Duodenal mucosa (tissue), 2 donors: ENCODE results near the gene GMCL1.
"Not testable (repeated sequence)": the region's sequence is repeated elsewhere in the genome, so short reads cannot be mapped to it uniquely, and the experiment has no call there.

ENCODE experiments used
- H3K27ac ChIP-seq: one replicate; pipeline ENCODE4 v1.7.0; 2013; ENCODE audit warnings: low read depth, low read length
- H3K27me3 ChIP-seq, 2 donors: one replicate each; pipeline ENCODE4 v1.7.0; 2013; ENCODE audit warnings: low read length in 2 of 2, control low read depth in 1 of 2; ENCODE audit not compliant: insufficient read depth in 2 of 2, control insufficient read depth in 1 of 2
- H3K36me3 ChIP-seq, 2 donors: one replicate each; pipeline ENCODE4 v1.7.0; 2013; ENCODE audit warnings: low read length in 2 of 2, control low read depth in 1 of 2; ENCODE audit not compliant: insufficient read depth in 2 of 2, control insufficient read depth in 1 of 2
- H3K4me1 ChIP-seq, 2 donors: one replicate each; pipeline ENCODE4 v1.7.0; 2013; ENCODE audit warnings: low read length in 2 of 2, control low read depth in 1 of 2; ENCODE audit not compliant: insufficient read depth in 2 of 2, control insufficient read depth in 1 of 2
- H3K4me3 ChIP-seq, 2 donors: one replicate each; pipeline ENCODE4 v1.7.0; 2013; ENCODE audit warnings: low read length in 2 of 2, low read depth in 1 of 2
- H3K9ac ChIP-seq, 2 donors: one replicate each; pipeline ENCODE4 v1.7.0; 2013; ENCODE audit warnings: low read length in 2 of 2, low read depth in 1 of 2
- H3K9me3 ChIP-seq, 2 donors: one replicate each; pipeline ENCODE4 v1.7.0; 2013; ENCODE audit warnings: low read length in 2 of 2, control low read depth in 1 of 2; ENCODE audit not compliant: control insufficient read depth in 1 of 2

The GMCL1 gene

DNA sequence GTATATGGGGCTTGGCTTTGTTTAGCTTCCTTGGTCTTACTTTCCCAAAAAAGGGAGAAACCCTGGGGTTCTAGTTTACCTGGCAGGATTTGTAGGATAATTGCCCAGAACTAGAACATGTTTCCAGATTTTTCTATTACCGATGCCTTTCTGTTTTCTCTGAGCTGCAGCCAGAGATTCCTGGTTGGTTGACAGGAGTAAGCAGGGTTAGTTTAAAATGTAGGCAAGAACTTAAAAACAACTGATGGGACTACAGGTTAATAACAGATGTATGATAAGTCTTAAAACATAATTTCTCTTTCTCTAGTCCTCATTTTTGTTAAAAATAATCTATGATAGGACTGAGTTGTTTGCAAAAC lies 38.9 kb upstream of the GMCL1 start:
- no peak overlapping the region for H3K27ac ChIP-seq
- H3K4me3 ChIP-seq = no peak overlapping the region
- peaks cover 7 to 46% of the 10 kb centered on the region in 2 donors for H3K36me3 ChIP-seq
- H3K27me3 ChIP-seq = no peaks in the 10 kb centered on the region
- H3K9ac ChIP-seq = no peak overlapping the region
- no peaks in the 10 kb centered on the region for H3K9me3 ChIP-seq
- H3K4me1 ChIP-seq = peaks cover 11 to 16% of the 10 kb centered on the region in 2 donors

DNA sequence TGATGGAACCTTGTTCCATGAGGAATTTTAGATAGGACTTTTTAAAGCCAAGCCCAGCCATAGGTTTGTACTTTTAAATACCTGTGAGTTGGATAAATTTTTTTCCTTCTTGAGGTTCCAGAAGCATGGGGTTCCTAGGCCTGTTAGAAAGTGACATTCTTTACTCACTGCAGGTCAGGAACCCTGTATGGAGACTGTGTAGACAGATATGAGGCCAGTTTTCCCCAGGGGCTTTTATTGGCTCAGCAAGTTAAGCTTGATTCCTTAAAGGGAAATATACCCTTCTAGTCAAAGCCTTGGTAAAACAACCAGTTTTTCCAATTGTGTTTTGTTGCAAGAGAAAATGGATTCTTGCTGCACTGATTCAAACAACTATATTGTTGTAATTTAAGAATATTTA lies 38.4 kb upstream of the GMCL1 start:
- H3K9me3 ChIP-seq = no peaks in the 10 kb centered on the region
- peaks cover 7 to 45% of the 10 kb centered on the region in 2 donors for H3K36me3 ChIP-seq
- peaks cover 13 to 20% of the 10 kb centered on the region in 2 donors for H3K4me1 ChIP-seq
- H3K4me3 ChIP-seq = no peak overlapping the region
- no peak overlapping the region for H3K9ac ChIP-seq
- H3K27me3 ChIP-seq = no peaks in the 10 kb centered on the region
- H3K27ac ChIP-seq = no peak overlapping the region

DNA sequence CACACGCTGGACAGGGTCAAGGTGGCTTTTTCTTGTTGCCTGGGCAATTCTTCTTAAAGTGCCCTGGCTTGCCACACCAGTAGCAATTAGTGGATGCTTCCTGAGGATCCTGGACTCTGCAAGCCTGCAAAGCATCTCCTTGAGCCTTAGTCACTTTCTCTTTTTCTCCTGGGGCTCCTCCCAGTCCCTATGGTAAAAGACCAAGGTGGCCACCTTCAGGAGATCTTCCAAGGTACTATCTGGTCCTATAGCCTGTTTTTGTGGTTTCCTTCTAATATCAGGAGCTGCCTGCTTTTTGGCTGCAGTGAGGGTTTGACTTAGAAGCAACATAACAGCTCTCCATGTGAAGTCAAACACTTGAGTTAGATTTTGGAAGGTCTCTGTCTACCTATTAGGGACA lies 33.3 kb upstream of the GMCL1 start:
- peaks cover 39 to 48% of the 10 kb centered on the region in 2 donors for H3K4me1 ChIP-seq
- H3K4me3 ChIP-seq = no peak overlapping the region
- no peaks in the 10 kb centered on the region for H3K9me3 ChIP-seq
- no peak overlapping the region for H3K9ac ChIP-seq
- H3K27ac ChIP-seq = no peak overlapping the region
- peaks cover 8 to 29% of the 10 kb centered on the region in 2 donors for H3K36me3 ChIP-seq
- no peaks in the 10 kb centered on the region for H3K27me3 ChIP-seq

DNA sequence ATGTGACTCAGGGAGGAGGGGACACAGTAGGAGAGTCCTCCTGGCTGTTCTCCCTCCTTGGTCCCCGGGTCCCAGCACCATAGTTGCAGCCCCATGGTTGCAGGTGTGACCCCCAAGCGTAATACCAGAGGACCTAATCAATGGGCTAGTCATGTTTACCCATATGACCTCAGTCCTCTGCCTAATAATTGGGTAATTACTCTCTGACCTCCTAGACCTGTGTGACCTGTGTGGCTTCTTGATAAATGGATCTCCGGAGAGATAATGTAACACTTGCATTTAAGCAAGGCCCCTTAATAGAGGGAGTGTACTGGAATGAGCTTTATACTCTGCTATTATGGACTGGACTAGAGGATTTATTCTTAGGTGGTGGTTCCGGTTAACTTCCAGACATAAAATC lies 32.2 kb upstream of the GMCL1 start:
- Histone ChIP-seq H3K36me3 (peaks cover 8 to 33% of the 10 kb centered on the region in 2 donors), H3K9me3 (no peaks in the 10 kb centered on the region), H3K4me1 (peaks cover 39 to 48% of the 10 kb centered on the region in 2 donors), H3K4me3 (peak overlapping the region in 1 of 2 donors; percentile 10), H3K9ac (no peak overlapping the region), H3K27ac (no peak overlapping the region), H3K27me3 (no peaks in the 10 kb centered on the region)

DNA sequence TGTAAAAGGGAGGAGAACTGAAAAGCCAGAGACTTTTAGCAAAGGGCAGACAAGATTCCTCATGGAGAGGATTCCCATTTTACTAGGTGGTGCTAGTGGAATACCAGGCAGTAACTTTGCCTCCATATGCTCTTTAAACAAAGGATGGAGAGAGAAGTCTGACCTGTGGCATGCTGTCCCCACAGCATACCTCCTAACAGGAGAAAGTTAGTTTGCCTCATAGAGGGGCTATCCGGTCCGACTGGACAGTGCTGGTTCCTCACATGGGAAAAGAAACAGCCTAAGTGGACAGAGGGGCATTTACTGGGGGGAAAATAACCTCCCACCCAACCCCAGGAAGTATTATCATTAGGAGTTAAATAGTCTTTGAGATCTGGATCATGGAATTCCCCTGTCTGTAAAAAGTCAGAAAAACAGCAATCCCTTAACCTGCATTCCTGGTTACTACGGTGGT lies 31.6 kb upstream of the GMCL1 start:
- Histone ChIP-seq H3K4me1 (peaks cover 39 to 48% of the 10 kb centered on the region in 2 donors), H3K27ac (peak overlapping the region; percentile 17), H3K4me3 (peak overlapping the region; percentile 38 to 44), H3K36me3 (peaks cover 8 to 33% of the 10 kb centered on the region in 2 donors), H3K27me3 (no peaks in the 10 kb centered on the region), H3K9ac (peak overlapping the region in 1 of 2 donors; percentile 35), H3K9me3 (no peaks in the 10 kb centered on the region)

DNA sequence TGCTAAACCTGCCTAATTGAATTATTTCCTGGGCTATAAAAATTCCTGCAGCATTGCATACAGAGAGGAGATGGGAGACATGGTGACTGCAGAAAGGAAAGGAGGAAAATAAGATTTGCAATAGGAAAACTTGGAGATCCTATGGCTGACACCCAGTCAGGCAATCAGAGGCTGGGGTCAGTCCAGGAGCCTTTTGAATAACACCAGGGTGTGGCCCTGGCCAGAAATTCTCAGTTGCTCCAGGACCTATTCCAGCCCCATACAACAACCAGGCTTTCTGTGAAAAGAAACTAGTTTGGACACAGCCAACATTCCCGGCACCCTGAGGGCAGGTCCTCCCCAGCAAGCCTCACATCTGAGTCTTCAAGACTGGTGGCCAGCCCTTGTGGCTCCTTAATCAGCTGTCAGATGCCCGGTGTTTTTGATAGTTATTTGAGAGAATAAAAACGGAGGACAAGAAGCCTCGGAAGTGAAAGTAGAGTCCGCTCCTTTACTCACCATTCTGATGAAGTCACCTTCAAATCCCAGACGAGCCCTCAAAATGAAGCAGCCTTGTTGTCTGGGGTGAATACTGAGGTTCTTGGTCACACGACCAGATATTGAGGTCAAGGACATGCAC lies 31.1 kb upstream of the GMCL1 start:
- peaks cover 39 to 48% of the 10 kb centered on the region in 2 donors for H3K4me1 ChIP-seq
- peaks cover 8 to 29% of the 10 kb centered on the region in 2 donors for H3K36me3 ChIP-seq
- peak overlapping the region; percentile 38 to 44 for H3K4me3 ChIP-seq
- no peak overlapping the region for H3K27ac ChIP-seq
- H3K9me3 ChIP-seq = no peaks in the 10 kb centered on the region
- no peaks in the 10 kb centered on the region for H3K27me3 ChIP-seq
- H3K9ac ChIP-seq = peak overlapping the region; percentile 24 to 35

- peak overlapping the region; percentile 24 to 35 for H3K9ac ChIP-seq
- H3K4me1 ChIP-seq = peaks cover 39 to 48% of the 10 kb centered on the region in 2 donors
- no peak overlapping the region for H3K27ac ChIP-seq
- no peaks in the 10 kb centered on the region for H3K27me3 ChIP-seq
- H3K36me3 ChIP-seq = peaks cover 7 to 25% of the 10 kb centered on the region in 2 donors
- peak overlapping the region; percentile 38 to 44 for H3K4me3 ChIP-seq
- no peaks in the 10 kb centered on the region for H3K9me3 ChIP-seq
Measured at GRCh38 chr2:69798909-69799526, 30.4 kb upstream of the GMCL1 start.

- Histone ChIP-seq H3K9ac (no peak overlapping the region), H3K4me1 (peaks cover 30 to 40% of the 10 kb centered on the region in 2 donors), H3K27ac (no peak overlapping the region), H3K36me3 (peaks cover 13 to 40% of the 10 kb centered on the region in 2 donors), H3K4me3 (no peak overlapping the region), H3K27me3 (no peaks in the 10 kb centered on the region), H3K9me3 (no peaks in the 10 kb centered on the region)
Measured at GRCh38 chr2:69801745-69802290, 27.6 kb upstream of the GMCL1 start.

- peaks cover 19 to 29% of the 10 kb centered on the region in 2 donors for H3K4me1 ChIP-seq
Measured at GRCh38 chr2:69802781-69803367, 26.6 kb upstream of the GMCL1 start.

GRCh38 chr2:69804416-69804815 lies 25.0 kb upstream of the GMCL1 start:
- H3K9ac ChIP-seq = no peak overlapping the region
- H3K27me3 ChIP-seq = no peaks in the 10 kb centered on the region
- no peaks in the 10 kb centered on the region for H3K9me3 ChIP-seq
- H3K4me3 ChIP-seq = no peak overlapping the region
- peaks cover 27 to 65% of the 10 kb centered on the region in 2 donors for H3K36me3 ChIP-seq
- H3K27ac ChIP-seq = no peak overlapping the region
- peaks cover 4 to 16% of the 10 kb centered on the region in 2 donors for H3K4me1 ChIP-seq

More at GRCh38 chr2:69802781-69803367, 26.6 kb upstream of the GMCL1 start:
- not testable (repeated sequence) for H3K9me3 ChIP-seq, H3K27me3 ChIP-seq, H3K4me3 ChIP-seq, H3K9ac ChIP-seq, H3K27ac ChIP-seq
- H3K36me3 ChIP-seq = peaks cover 22 to 50% of the 10 kb centered on the region in 2 donors
